Right atrium auricular region (tissue), 2 donors: ENCODE measurements around the gene FBXO4. TPM values are rescaled to one million over a fixed set of nuclear protein-coding genes. Genes with fewer than 3 reads are reported as not detected.

Source experiments
- DNase-seq: peaks from one replicate; pipeline ENCODE4 v3.0.0-alpha.2; 2019; ENCODE audit warnings: low spot score
- H3K27ac ChIP-seq, 2 donors: fragments of 200-600 bp; sonication (generic); 1 replicate in 1 of 2; 2 replicates in 1 of 2; pipeline ENCODE4 v1.5.1; 2016 to 2019
- H3K27me3 ChIP-seq, 2 donors: fragments of 200-600 bp; sonication (generic); one replicate each; pipeline versions ENCODE4 v1.5.1 to v1.6.0; 2017 to 2019
- H3K36me3 ChIP-seq: fragments of 200-600 bp; sonication (generic); one replicate; pipeline ENCODE4 v1.5.1; 2016
- H3K4me1 ChIP-seq, 2 donors: fragments of 200-600 bp; sonication (generic); one replicate each; pipeline versions ENCODE4 v1.5.1 to v1.6.0; 2017 to 2019
- H3K4me3 ChIP-seq, 2 donors: fragments of 200-600 bp; sonication (generic); 1 replicate in 1 of 2; 2 replicates in 1 of 2; pipeline ENCODE4 v1.5.1; 2017 to 2019; ENCODE audit warnings: mild to moderate bottlenecking in 1 of 2, moderate library complexity in 1 of 2
- H3K9me3 ChIP-seq, 2 donors: fragments of 200-600 bp; sonication (generic); one replicate each; pipeline ENCODE4 v1.5.1; 2019
- total RNA-seq, 2 donors: library from RNA; depleted of rRNA; stranded (reverse); fragments of >200 nt; gene quantifications; one replicate each; pipeline ENCODE4 v1.1.0, GENCODE V29; 2016
- TF ChIP-seq, protein P1 (sequence below), 2 donors: fragments of 200-600 bp; sonication (generic); IDR thresholded peaks; one replicate each; pipeline ENCODE4 v1.5.1; 2019; ENCODE audit warnings: antibody characterized with exemption in 2 of 2

Gene FBXO4
- total RNA-seq, 2 donors from 2014 or later, result 2.8 to 5.4 TPM

DNA sequence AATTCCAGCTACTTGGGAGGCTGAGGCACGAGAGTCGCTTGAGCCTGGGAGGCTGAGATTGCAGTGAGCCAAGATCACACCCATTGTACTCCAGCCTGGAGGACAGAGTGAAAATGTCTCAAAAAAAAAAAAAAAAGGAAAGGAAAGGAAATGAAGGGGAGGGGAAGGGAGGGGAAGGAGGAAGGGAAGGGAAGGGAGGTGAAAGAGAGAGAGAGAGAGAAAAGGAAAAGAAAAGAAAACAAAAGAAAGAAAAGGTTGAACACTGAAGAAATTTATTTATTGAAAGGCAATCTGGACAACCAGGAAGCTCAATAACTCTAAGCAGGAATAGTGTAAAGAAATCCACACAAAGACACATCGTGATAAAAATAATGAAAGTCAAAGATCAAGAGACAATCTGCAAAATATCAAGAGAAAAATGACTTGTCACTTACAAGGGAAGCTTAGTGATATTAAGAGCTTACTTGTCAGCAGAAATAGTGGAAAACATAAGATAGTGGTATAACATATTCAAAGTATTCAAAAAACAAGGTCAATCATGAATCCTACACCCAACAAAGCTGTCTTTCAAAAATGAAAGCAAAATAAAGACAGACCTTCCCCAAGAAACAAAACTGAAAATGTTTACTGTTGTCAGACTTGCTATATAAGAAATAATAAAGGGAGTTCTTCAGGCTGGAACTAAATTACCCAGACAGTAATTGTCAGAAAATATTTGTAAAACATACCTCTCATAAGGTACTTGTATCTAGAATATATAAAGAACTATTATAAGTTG is 31.8 kb upstream of the FBXO4 start:
- DNase-seq, result no peak
- H3K4me1 ChIP-seq, result no peaks in the 10 kb centered on the region
- H3K9me3 ChIP-seq, result no peaks in the 10 kb centered on the region
- H3K27me3 ChIP-seq, result no peaks in the 10 kb centered on the region
- TF ChIP-seq, protein P1, sequence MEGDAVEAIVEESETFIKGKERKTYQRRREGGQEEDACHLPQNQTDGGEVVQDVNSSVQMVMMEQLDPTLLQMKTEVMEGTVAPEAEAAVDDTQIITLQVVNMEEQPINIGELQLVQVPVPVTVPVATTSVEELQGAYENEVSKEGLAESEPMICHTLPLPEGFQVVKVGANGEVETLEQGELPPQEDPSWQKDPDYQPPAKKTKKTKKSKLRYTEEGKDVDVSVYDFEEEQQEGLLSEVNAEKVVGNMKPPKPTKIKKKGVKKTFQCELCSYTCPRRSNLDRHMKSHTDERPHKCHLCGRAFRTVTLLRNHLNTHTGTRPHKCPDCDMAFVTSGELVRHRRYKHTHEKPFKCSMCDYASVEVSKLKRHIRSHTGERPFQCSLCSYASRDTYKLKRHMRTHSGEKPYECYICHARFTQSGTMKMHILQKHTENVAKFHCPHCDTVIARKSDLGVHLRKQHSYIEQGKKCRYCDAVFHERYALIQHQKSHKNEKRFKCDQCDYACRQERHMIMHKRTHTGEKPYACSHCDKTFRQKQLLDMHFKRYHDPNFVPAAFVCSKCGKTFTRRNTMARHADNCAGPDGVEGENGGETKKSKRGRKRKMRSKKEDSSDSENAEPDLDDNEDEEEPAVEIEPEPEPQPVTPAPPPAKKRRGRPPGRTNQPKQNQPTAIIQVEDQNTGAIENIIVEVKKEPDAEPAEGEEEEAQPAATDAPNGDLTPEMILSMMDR (IDR thresholded peaks at IDR 0.05), result no peak
- no peak overlapping the region for H3K27ac ChIP-seq
- H3K4me3 ChIP-seq, result no peak overlapping the region
- no peaks in the 10 kb centered on the region for H3K36me3 ChIP-seq

DNA sequence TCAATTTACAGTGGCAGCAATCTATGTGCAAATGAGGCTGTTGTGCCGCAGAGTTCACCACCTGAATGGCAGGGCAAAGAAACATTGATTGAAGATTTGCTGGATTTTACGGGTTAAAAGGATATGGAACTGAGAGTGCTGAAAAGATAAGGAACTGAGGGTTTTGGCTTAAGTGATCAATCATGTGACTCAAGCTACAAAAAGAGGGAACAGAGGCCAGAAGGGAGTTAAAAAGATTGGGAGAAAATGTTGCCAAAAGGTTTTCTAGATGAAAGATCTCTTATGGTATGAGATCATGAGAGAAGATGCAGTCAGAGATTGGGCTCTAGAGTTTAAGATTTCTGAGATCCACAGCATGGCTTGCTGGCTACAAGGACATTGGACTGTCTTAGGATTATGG is 28.9 kb upstream of the FBXO4 start:
- H3K27me3 ChIP-seq, result no peaks in the 10 kb centered on the region
- TF ChIP-seq, protein P1 (IDR thresholded peaks at IDR 0.05), result no peak
- no peak overlapping the region for H3K4me3 ChIP-seq
- no peaks in the 10 kb centered on the region for H3K4me1 ChIP-seq
- no peak for DNase-seq
- no peaks in the 10 kb centered on the region for H3K36me3 ChIP-seq
- no peak overlapping the region for H3K27ac ChIP-seq
- no peaks in the 10 kb centered on the region for H3K9me3 ChIP-seq

DNA sequence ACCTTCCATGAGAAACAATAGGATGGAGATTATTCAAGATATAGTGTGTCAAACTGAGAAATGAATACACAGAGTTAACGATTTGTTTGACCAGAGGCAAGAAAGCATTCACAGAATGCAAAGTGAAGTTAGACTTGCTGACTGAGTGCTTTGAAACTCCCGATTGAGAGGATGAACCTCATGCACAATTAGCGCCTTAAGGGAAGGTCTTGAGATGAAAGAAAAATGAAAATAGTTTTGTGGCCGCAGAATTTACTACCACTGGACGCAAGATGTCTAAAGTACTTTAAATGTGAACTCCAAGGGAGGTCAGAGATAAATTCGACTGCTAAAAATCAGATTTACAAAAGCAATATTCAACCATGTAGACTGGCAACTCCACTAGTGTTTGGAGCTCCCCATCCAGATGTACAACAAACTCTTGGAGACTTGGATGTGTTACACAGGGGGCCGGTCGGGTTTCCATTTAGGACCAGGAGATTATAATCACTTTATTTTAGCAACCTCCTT is 21.6 kb upstream of the FBXO4 start:
- DNase-seq, result no peak
- no peaks in the 10 kb centered on the region for H3K9me3 ChIP-seq
- H3K4me3 ChIP-seq, result peak overlapping the region; percentile 45 to 83
- H3K27me3 ChIP-seq, result no peaks in the 10 kb centered on the region
- no peaks in the 10 kb centered on the region for H3K36me3 ChIP-seq
- TF ChIP-seq, protein P1 (IDR thresholded peaks at IDR 0.05), result no peak
- peaks cover 0 to 30% of the 10 kb centered on the region in 2 donors for H3K4me1 ChIP-seq
- peak overlapping the region; percentile 89 to 94 for H3K27ac ChIP-seq

DNA sequence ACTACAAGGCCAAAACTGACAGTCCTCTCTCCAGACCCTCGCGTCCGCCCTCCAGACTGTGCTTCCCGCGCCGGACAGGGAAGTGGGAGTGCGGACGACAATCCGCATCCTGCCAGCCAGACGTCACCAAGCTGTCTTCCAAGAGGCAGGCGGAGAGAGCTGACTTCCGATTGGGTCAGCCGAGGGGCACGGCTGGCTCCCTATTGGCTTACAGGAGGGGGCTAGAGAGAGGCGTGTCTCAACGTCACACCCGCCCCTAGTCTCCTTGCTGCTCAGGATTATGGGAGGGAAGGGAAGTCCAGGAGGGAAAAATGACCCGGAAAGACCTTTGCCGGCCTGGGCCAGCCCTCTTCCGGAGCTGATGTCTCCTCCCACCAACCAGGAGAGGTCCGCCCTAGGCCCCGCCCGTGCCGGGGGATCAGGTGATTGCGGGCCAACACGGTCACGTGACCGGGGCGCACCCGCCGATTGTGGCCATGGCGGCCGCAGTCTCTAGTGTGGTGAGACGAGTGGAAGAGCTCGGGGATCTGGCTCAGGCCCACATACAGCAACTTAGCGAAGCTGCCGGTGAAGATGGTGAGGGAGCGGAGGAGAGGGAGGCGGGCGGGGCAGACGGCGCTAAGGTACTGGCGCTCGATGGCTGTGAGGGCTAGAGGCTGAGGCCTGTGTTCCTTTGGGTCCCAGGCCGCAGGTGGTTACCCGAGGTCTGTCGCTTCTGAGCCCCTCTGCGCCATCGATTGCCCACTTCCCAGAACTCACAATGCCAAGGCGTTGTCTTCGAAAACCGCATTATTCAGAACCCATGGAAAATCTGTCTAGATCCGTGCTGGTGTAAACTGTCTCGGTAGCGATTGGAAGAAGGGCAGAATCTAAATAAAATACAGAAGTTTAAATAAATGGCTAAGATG is 20.9 kb upstream of the FBXO4 start, which contains the start of gene RIMOC1:
Gene RIMOC1, plus strand, starts transcription at position 453 of the 908 bp plus-strand sequence. Its CDS starts 24 bp downstream, at position 477.
- Histone ChIP-seq H3K27me3 (no peaks in the 10 kb centered on the region), H3K4me1 (peaks cover 0 to 37% of the 10 kb centered on the region in 2 donors), H3K36me3 (no peaks in the 10 kb centered on the region), H3K4me3 (peak within 1 kb of the TSS; percentile 81 to 83), H3K9me3 (no peaks in the 10 kb centered on the region), H3K27ac (peak within 1 kb of the TSS; percentile 89 to 94)
- TF ChIP-seq, protein P1 (IDR thresholded peaks at IDR 0.05), result no peak
- peak; percentile 99 for DNase-seq

DNA sequence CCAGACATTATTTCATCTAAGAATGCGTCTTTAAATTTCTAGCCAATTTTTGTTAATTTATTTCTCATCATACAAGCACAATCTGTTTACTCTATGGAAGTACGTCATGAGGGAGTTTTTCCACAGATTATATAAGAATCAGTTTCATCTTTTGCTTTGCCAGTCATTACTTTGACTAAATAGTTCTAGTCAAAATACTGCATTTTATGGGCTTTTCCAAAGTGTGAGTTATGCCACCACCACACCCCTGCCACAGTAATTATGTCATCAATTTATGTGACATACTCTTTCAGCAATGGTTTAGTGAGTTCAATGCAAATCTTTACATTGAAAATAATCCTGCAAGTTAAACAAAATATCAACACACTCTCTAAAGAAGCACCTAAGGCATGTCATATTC is 18.9 kb upstream of the FBXO4 start:
- Histone ChIP-seq H3K9me3 (no peaks in the 10 kb centered on the region), H3K4me1 (peaks cover 0 to 38% of the 10 kb centered on the region in 2 donors), H3K27ac (no peak overlapping the region), H3K36me3 (peaks cover 14% of the 10 kb centered on the region), H3K27me3 (no peaks in the 10 kb centered on the region), H3K4me3 (no peak overlapping the region)
- DNase-seq, result no peak
- TF ChIP-seq, protein P1 (IDR thresholded peaks at IDR 0.05), result no peak
